ENCODE data around the gene TBCK.
"Not testable (repeated sequence)": the region's sequence is repeated elsewhere in the genome, so short reads cannot be mapped to it uniquely, and the experiment has no call there.

Gene TBCK

DNA sequence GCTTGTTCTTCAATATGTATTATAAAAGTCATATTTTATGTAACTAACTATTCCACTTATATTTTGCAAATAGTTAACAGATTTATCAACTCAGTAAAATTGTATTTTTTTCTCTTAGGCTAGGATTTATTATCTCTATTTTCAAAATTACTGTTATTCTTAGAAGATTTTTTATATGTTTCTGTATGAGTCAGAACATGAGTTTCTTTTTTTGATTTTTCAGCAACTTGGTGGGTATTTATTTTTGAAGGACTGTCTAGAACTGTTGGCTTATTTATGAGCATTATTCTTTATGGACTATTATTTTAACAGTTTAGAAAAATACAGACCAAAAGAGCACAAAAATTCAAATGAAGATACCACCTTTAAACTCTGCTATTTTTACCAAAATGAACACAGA is 7.1 kb upstream of the TBCK start:
- H3K36me3 ChIP-seq (ENCODE audit: insufficient read depth) = peaks cover 8% of the 10 kb centered on the region; the same call in 1 of the 2 replicates

DNA sequence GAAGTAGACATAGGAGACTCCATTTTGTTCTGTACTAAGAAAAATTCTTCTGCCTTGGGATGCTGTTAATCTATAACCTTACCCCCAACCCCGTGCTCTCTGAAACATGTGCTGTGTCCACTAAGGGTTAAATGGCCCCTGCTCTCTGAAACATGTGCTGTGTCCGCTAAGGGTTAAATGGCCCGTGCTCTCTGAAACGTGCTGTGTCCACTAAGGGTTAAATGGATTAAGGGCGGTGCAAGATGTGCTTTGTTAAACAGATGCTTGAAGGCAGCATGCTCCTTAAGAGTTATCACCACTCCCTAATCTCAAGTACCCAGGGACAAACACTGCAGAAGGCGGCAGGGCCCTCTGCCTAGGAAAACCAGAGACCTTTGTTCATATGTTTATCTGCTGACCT is 5.8 kb upstream of the TBCK start:
- Histone ChIP-seq H3K79me2 (ENCODE audit: insufficient read depth, low read depth) (peaks cover 63% of the 10 kb centered on the region), H3K4me1 (ENCODE audit: low read depth, poor library complexity, severe bottlenecking) (peaks cover 24% of the 10 kb centered on the region)
- H3K4me3 ChIP-seq (IDR thresholded peaks at IDR 0.05; ENCODE audit: insufficient read depth, low read depth, low read length); H3K9ac ChIP-seq; H3K4me2 ChIP-seq; H3K27me3 ChIP-seq (ENCODE audit: insufficient read depth, low read depth); H2AFZ ChIP-seq (ENCODE audit: low read depth); H3K27ac ChIP-seq; H4K20me1 ChIP-seq (ENCODE audit: insufficient read depth); H3K36me3 ChIP-seq (ENCODE audit: insufficient read depth): not testable (repeated sequence)

More for the DNA sequence above, 7.1 kb upstream of the TBCK start:
- Histone ChIP-seq H4K20me1 (ENCODE audit: insufficient read depth) (no peaks in the 10 kb centered on the region), H3K4me3 (IDR thresholded peaks at IDR 0.05; ENCODE audit: insufficient read depth, low read depth, low read length) (no peak overlapping the region), H3K27me3 (ENCODE audit: insufficient read depth, low read depth) (no peaks in the 10 kb centered on the region), H3K4me2 (no peak overlapping the region), H3K4me1 (ENCODE audit: low read depth, poor library complexity, severe bottlenecking) (peaks cover 20% of the 10 kb centered on the region), H3K9ac (no peak overlapping the region), H3K79me2 (ENCODE audit: insufficient read depth, low read depth) (peaks cover 50% of the 10 kb centered on the region), H3K27ac (no peak overlapping the region), H2AFZ (ENCODE audit: low read depth) (no peak overlapping the region)
- TF ChIP-seq, protein P1, sequence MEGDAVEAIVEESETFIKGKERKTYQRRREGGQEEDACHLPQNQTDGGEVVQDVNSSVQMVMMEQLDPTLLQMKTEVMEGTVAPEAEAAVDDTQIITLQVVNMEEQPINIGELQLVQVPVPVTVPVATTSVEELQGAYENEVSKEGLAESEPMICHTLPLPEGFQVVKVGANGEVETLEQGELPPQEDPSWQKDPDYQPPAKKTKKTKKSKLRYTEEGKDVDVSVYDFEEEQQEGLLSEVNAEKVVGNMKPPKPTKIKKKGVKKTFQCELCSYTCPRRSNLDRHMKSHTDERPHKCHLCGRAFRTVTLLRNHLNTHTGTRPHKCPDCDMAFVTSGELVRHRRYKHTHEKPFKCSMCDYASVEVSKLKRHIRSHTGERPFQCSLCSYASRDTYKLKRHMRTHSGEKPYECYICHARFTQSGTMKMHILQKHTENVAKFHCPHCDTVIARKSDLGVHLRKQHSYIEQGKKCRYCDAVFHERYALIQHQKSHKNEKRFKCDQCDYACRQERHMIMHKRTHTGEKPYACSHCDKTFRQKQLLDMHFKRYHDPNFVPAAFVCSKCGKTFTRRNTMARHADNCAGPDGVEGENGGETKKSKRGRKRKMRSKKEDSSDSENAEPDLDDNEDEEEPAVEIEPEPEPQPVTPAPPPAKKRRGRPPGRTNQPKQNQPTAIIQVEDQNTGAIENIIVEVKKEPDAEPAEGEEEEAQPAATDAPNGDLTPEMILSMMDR (conservative IDR thresholded peaks at IDR 0.05; ENCODE audit: low read depth, low read length) = no peak

DNA sequence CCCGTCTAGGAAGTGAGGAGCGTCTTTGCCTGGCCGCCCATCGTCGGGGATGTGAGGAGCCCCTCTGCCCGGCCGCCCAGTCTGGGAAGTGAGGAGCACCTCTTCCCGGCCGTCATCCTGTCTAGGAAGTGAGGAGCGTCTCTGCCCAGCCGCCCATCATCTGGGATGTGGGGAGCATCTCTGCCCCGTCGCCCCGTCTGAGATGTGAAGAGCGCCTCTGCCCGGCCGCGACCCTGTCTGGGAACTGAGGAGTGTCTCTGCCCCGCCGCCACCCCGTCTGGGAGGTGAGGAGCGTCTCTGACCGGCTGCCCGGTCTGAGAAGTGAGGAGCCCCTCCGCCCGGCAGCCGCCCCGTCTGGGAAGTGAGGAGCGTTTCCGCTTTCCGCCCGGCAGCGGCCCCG is 5.2 kb upstream of the TBCK start:
- not testable (repeated sequence) for H3K36me3 ChIP-seq (ENCODE audit: insufficient read depth); H4K20me1 ChIP-seq (ENCODE audit: insufficient read depth); H3K27ac ChIP-seq; H2AFZ ChIP-seq (ENCODE audit: low read depth); H3K9ac ChIP-seq; H3K4me3 ChIP-seq (IDR thresholded peaks at IDR 0.05; ENCODE audit: insufficient read depth, low read depth, low read length); H3K27me3 ChIP-seq (ENCODE audit: insufficient read depth, low read depth); H3K4me2 ChIP-seq
- Histone ChIP-seq H3K79me2 (ENCODE audit: insufficient read depth, low read depth) (peaks cover 68% of the 10 kb centered on the region), H3K4me1 (ENCODE audit: low read depth, poor library complexity, severe bottlenecking) (peaks cover 24% of the 10 kb centered on the region)

DNA sequence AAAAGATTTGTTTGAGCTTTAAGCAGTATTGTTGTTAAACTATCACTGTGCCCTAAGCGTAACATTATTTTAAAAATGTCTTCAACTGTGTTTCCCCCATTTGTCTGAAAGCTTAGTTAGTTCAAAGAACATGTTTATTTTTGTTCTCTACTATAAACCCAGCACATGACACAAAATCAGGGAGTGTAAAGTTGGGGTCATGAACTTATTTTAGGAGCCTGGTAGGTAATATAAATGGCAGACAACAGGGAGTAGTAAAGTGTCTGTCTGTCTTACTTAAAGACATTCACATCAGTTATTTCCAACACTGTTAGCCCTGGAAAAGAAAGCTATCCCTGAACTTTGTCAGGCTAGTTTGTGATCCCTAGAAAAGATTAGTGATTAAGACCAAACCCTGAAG is 4.2 kb upstream of the TBCK start:
- H3K4me3 ChIP-seq (IDR thresholded peaks at IDR 0.05; ENCODE audit: insufficient read depth, low read depth, low read length) = no peak overlapping the region
- no peak overlapping the region for H3K27ac ChIP-seq
- TF ChIP-seq, protein P1 (conservative IDR thresholded peaks at IDR 0.05; ENCODE audit: low read depth, low read length) = no peak
- no peaks in the 10 kb centered on the region for H3K36me3 ChIP-seq (ENCODE audit: insufficient read depth)
- H2AFZ ChIP-seq (ENCODE audit: low read depth) = no peak overlapping the region
- peaks cover 75% of the 10 kb centered on the region for H3K79me2 ChIP-seq (ENCODE audit: insufficient read depth, low read depth)
- no peaks in the 10 kb centered on the region for H4K20me1 ChIP-seq (ENCODE audit: insufficient read depth)
- H3K4me2 ChIP-seq = no peak overlapping the region
- H3K9ac ChIP-seq = no peak overlapping the region
- H3K4me1 ChIP-seq (ENCODE audit: low read depth, poor library complexity, severe bottlenecking) = peaks cover 24% of the 10 kb centered on the region
- H3K27me3 ChIP-seq (ENCODE audit: insufficient read depth, low read depth) = no peaks in the 10 kb centered on the region

DNA sequence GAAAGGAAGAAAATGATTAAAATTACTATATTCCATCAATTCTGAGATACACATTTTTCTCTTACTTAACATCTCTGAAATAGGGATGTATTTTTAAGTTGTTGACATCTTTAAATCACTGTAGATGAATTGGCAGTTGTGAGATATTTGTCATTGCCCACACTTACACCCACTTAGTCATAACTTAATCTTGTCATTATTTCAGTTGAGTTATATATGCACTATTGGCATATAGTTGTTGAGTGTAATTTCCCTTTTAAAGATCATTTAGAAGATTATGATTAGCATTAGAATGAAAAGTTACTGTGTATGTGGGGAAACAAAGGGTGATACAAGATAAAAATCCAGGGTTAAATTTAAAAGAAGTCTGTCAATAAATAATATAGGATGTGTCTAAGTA is 2.5 kb upstream of the TBCK start:
- no peak overlapping the region for H2AFZ ChIP-seq (ENCODE audit: low read depth)
- peaks cover 30% of the 10 kb centered on the region for H3K4me1 ChIP-seq (ENCODE audit: low read depth, poor library complexity, severe bottlenecking)
- no peaks in the 10 kb centered on the region for H3K36me3 ChIP-seq (ENCODE audit: insufficient read depth)
- no peak overlapping the region for H3K4me3 ChIP-seq (IDR thresholded peaks at IDR 0.05; ENCODE audit: insufficient read depth, low read depth, low read length)
- H3K27me3 ChIP-seq (ENCODE audit: insufficient read depth, low read depth) = no peaks in the 10 kb centered on the region
- H3K27ac ChIP-seq = no peak overlapping the region
- H3K4me2 ChIP-seq = peak overlapping the region; percentile 99; the same call in 1 of the 2 replicates
- H3K9ac ChIP-seq = no peak overlapping the region
- TF ChIP-seq, protein P1 (conservative IDR thresholded peaks at IDR 0.05; ENCODE audit: low read depth, low read length) = no peak
- no peaks in the 10 kb centered on the region for H4K20me1 ChIP-seq (ENCODE audit: insufficient read depth)
- peaks cover 79% of the 10 kb centered on the region for H3K79me2 ChIP-seq (ENCODE audit: insufficient read depth, low read depth)

Measured in KMS-11 (cell line).